ENCODE measurements around the gene SNRPA1.

DNA sequence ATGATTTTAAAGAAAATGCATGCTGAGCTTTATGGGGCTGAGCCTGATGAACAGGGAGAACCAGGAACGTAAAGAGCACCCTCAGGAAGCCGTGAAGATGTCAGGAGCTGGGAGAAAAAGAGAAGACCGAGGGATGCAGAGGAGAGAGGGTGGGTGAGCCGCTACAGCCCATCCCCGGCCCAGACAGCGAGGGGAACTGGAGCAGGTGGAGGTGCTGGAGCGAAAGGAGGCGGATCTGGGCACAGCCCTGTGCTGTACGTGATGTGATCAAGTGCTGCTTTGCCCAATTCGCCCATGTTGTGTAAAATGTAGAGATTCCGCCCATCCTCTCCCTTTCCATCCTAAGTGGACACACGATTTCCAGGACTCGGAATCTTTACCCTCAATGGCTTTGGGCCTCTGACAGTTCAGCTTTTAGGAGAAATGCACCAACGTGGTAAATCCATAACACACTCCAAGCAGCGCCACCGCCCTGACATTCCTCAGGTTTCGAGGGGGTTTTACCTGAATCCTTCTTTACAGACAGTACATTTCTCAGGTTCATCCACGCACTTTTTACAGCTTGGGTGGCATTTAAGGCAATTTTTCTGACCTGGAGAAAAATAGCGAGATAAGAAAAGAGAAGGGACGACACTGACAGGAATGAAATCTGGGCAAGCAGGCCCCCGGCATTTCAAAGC is 27.1 kb upstream of the SNRPA1 start:
- TF ChIP-seq NELFE (IDR thresholded peaks at IDR 0.05; ENCODE audit: insufficient read depth, insufficient read length) (no peak), POLR2A (conservative IDR thresholded peaks at IDR 0.05) (no peak), POLR2AphosphoS2 (IDR thresholded peaks at IDR 0.05; ENCODE audit: low read length) (no peak), ARNT (IDR thresholded peaks at IDR 0.05) (no peak), NFIC (IDR thresholded peaks at IDR 0.05) (no peak), HNRNPH1 (optimal IDR thresholded peaks at IDR 0.05; ENCODE audit: low read depth, low read length) (no peak), HIVEP1 (CRISPR knock-in tag; IDR thresholded peaks at IDR 0.05) (no peak), ZNF644 (tag; IDR thresholded peaks at IDR 0.05; ENCODE audit: low read depth) (no peak), ARID2 (IDR thresholded peaks at IDR 0.05) (no peak)
- TF ChIP-seq, protein P1, sequence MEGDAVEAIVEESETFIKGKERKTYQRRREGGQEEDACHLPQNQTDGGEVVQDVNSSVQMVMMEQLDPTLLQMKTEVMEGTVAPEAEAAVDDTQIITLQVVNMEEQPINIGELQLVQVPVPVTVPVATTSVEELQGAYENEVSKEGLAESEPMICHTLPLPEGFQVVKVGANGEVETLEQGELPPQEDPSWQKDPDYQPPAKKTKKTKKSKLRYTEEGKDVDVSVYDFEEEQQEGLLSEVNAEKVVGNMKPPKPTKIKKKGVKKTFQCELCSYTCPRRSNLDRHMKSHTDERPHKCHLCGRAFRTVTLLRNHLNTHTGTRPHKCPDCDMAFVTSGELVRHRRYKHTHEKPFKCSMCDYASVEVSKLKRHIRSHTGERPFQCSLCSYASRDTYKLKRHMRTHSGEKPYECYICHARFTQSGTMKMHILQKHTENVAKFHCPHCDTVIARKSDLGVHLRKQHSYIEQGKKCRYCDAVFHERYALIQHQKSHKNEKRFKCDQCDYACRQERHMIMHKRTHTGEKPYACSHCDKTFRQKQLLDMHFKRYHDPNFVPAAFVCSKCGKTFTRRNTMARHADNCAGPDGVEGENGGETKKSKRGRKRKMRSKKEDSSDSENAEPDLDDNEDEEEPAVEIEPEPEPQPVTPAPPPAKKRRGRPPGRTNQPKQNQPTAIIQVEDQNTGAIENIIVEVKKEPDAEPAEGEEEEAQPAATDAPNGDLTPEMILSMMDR (IDR thresholded peaks at IDR 0.05 in 2 of 3, conservative IDR thresholded peaks at IDR 0.05 in 1 of 3; ENCODE audit: insufficient read depth in 2 of 3, low read depth in 1 of 3, low read length in 3 of 3): no peak

Data from K562 (cell line).